Measurements from ENCODE around the gene OSBPL8. TPM values are rescaled to one million over a fixed set of nuclear protein-coding genes. Genes with fewer than 3 reads are reported as not detected.

The OSBPL8 gene
- total RNA-seq, 2 donors from 2014 or later = 34.5 to 38.8 TPM

DNA sequence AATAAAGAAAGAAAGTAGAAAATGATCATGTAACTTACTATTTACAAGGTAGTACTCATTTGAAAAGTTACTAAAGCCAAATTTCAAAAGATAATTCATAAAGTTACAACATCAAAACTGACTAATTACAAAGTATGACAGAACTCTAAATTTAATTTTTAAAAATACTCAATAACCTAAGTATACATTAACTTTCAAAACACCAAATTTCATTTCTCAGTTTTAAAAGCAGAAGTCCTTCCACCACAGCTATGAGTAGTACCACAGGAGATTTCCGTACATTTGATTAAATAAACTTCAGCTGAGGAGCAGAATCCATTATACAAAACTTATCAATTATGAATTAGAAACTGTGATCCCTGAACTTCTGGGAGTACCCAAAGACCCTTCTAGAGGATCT, 110.6 kb downstream of the OSBPL8 start:
- intact Hi-C loops (cut with DNase I) = no loop called here
- ATAC-seq (no peak), DNase-seq (no peak)

DNA sequence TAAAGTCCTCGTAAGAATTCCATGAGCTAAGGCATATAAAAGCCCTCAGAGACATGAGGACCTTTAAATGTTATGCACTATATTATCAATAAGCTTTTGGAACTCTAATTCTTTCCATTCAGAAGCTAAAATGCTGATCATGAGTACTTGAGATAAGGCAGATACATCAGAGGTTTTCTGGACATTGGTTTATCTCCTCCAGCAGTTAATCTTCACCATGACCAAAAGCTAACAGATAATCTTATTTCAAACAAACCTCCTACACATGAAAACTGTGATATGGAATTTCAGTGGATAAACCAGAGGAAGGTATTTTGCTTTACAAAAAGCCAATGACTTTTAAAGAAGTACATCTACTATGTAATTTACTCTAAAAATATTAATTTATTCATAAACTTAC, 113.5 kb downstream of the OSBPL8 start:
- DNase-seq (no peak), ATAC-seq (no peak)
- intact Hi-C loops (cut with DNase I) = no loop called here

GRCh38 chr12:76445462-76445861, 114.1 kb downstream of the OSBPL8 start:
- intact Hi-C loops (cut with DNase I) = no loop called here
- DNase-seq (no peak), ATAC-seq (no peak)

DNA sequence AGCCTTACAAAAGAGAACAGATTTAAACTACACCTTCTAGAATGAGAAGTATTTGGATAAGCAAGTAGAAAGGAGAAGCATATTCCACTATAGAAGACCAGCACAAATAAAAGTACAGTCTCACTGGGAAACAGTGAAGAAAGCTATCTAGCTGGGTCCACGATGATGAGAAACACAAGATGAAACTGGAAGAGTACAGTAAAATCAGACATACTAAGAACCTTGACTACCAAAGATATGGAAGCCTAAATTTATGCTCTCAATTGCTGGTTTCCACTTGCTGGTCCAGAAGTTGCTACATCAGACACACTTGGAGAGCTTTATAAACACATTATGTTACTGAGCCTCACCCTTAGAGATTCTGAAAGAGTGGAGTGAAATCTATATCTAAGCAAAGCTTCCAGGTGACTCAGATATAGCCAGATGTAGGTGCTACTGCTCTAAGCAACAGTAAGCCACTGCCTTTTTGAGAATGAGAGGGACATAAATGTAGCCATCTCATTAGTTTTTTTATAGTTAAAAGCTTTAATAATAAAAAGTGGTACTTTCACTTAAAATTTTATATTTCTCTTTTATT, 115.1 kb downstream of the OSBPL8 start:
- intact Hi-C loops (cut with DNase I) = no loop called here
- no peak for ATAC-seq
- DNase-seq = no peak

DNA sequence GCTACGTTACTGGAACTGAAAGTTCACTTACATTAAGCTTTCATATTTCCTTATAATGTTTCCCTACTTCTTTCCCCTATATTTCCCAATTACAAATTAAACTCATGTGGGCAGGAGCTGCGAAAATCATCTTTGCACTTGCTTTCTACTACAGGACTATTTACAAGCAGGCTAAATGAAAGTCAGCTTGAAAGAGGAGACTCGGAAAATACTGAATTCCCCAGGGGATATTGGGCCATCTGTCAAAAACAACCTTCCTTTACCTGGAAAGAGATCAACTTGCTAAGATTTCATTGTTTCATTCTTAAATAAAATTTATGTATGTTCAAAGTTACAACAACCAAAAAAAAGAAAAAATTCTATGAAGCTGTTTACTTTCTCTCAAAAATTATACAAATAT, 118.6 kb downstream of the OSBPL8 start:
- ATAC-seq = no peak
- intact Hi-C loops (cut with DNase I) = no loop called here

GRCh38 chr12:76432733-76433132, 126.8 kb downstream of the OSBPL8 start:
- intact Hi-C loops (cut with DNase I) = no loop called here
- ATAC-seq (no peak), DNase-seq (no peak)

More for the DNA sequence above, 118.6 kb downstream of the OSBPL8 start:
- no peak for DNase-seq

GRCh38 chr12:76428117-76428516, 131.5 kb downstream of the OSBPL8 start:
- DNase-seq (no peak), ATAC-seq (no peak)
- intact Hi-C loops (cut with DNase I) = no loop called here

DNA sequence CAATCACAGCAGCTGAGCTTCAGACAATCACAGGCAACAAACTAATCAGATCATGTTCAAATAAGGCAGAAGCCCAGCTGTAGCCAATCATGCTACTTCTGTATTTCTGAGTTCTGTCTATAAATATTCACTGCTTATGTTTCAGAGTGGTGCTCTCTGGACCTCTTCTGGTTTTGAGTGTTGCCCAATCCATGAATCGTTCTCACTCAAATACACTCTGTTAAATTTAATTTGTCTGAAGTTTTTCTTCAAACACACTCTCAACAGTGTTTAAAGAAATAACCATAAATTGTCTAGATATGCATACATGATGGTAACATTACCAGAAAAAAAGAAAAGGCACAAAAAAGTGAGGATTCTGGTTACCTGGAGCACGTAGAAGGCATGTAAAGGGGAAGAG, 133.4 kb downstream of the OSBPL8 start:
- DNase-seq = no peak
- intact Hi-C loops (cut with DNase I) = no loop called here
- ATAC-seq = no peak

- no peak for ATAC-seq
- intact Hi-C loops (cut with DNase I) = no loop called here
- no peak for DNase-seq
Observed at GRCh38 chr12:76424941-76425340, 134.6 kb downstream of the OSBPL8 start.

GRCh38 chr12:76422543-76423438, 136.8 kb downstream of the OSBPL8 start:
- intact Hi-C loops (cut with DNase I) = no loop called here
- ATAC-seq (no peak), DNase-seq (no peak)

- intact Hi-C loops (cut with DNase I) = no loop called here
Observed at GRCh38 chr12:76422154-76422542, 137.4 kb downstream of the OSBPL8 start.

DNA sequence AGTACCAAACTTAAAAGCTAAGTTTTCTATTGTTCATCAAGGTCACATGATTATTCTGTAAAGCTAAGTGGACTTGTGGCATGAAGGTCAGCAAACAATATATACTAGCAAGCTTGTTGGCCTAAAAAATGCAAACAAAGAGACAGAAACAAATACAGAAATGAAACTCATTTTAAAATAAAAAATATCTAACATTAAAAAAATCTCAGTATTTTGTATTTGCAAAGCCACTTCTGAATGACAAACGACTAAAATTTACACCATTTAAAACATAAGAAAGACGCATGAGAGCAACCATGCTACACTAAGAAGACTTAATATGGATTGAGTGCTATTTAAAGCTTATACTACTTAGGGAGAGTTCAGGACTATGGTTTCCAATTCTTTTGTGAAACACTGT, 138.5 kb downstream of the OSBPL8 start:
- ATAC-seq (no peak), DNase-seq (no peak)
- intact Hi-C loops (cut with DNase I) = no loop called here

More at GRCh38 chr12:76422154-76422542, 137.4 kb downstream of the OSBPL8 start:
- ATAC-seq = no peak
- no peak for DNase-seq

GRCh38 chr12:76420222-76420621, 139.3 kb downstream of the OSBPL8 start:
- no peak for ATAC-seq
- intact Hi-C loops (cut with DNase I) = no loop called here
- DNase-seq = no peak

- intact Hi-C loops (cut with DNase I) = no loop called here
- ATAC-seq (no peak), DNase-seq (no peak)
Observed at GRCh38 chr12:76417116-76417515, 142.5 kb downstream of the OSBPL8 start.

DNA sequence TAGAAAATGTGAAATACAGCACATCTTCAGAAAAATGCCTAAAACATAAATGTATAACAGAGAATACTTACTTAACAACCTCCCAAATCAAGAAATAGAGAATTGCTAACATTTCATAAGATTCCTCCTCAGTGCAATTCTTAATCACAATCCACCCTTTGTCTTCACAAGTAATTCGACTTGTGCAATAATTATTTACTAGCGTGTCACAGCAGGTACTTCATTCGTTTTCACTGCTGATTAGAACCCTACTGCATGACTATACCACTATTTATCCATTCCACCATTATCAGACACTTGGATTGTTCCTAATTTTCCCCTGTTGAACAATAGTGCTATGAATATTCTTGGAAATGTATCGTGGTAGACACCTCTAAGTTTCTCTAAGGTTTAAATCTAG, 146.4 kb downstream of the OSBPL8 start:
- intact Hi-C loops (cut with DNase I) = no loop called here
- DNase-seq = no peak
- no peak for ATAC-seq

DNA sequence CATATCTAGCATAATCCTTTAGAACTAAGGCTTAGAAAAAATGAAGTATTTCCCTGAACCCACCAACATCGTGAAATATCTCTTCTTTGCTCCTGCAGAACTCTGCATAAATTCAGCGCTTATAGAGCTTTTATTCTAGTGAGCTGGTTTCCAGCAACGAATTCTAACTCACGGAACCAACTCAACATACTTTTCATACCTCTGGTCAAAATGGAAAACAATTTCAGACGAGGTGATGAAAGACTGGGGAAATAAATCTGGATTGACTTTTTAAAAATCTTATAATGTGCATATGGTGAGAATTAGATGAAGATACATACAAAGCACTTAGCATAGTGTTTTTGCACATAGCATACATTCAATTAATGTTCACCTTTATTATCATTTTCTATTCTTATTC, 148.8 kb downstream of the OSBPL8 start:
- intact Hi-C loops (cut with DNase I) = no loop called here
- ATAC-seq (no peak), DNase-seq (no peak)

DNA sequence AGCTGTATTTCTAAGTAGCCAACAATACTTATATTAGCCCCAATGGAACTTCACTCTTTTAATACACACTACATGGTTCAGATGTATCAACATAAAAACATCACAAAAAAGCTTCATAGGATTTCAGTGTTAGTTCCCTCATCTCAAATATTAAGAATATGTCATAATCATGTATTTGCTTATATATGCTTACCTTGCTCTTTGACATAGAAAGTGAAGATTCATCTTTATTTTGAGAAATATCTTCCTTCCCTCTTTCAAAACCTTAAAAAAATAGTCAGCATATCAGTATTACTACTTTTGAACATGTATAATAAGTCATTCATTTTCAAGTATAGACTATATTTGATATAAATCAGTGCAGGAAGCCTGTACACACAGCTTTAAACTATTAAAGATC, 149.2 kb downstream of the OSBPL8 start:
- ATAC-seq (no peak), DNase-seq (no peak)
- intact Hi-C loops (cut with DNase I) = no loop called here

- no peak for DNase-seq
- intact Hi-C loops (cut with DNase I) = no loop called here
- ATAC-seq = no peak
Observed at GRCh38 chr12:76409074-76409473, 150.5 kb downstream of the OSBPL8 start.

DNA sequence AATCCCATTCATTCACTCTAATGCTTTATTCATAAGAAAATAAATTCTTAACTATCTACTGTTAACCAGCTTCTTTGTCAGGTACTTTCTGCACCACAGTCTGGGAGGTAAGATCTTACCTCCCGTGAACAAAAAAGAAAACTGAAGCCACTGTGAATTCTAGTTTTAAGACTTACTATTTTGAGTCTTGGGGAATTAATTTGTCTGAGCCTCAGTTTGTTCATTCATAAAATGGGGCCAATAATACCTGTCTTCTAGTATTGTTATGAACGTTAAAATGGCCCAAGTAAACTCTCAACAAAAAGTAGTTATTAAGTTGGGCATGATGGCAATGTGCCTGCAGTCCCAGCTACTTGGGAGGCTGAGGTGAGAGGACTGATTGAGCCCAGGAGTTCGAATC, 151.9 kb downstream of the OSBPL8 start:
- no peak for DNase-seq
- intact Hi-C loops (cut with DNase I) = no loop called here
- no peak for ATAC-seq

GRCh38 chr12:76402259-76402658, 157.3 kb downstream of the OSBPL8 start:
- no peak for ATAC-seq
- no peak for DNase-seq
- intact Hi-C loops (cut with DNase I) = no loop called here

GRCh38 chr12:76400136-76400535, 159.4 kb downstream of the OSBPL8 start:
- DNase-seq = no peak

More at GRCh38 chr12:76400136-76400535, 159.4 kb downstream of the OSBPL8 start:
- intact Hi-C loops (cut with DNase I) = no loop called here
- ATAC-seq = no peak

Measured in left cardiac atrium (tissue), 4 donors.